Kidney tubule cell (primary cell): Measurements from ENCODE around the gene EZR.

Experiments
- DNase-seq: peaks from one replicate; pipeline ENCODE4 v3.0.0-alpha.2; 2018; ENCODE audit warnings: low spot score

The EZR gene

DNA sequence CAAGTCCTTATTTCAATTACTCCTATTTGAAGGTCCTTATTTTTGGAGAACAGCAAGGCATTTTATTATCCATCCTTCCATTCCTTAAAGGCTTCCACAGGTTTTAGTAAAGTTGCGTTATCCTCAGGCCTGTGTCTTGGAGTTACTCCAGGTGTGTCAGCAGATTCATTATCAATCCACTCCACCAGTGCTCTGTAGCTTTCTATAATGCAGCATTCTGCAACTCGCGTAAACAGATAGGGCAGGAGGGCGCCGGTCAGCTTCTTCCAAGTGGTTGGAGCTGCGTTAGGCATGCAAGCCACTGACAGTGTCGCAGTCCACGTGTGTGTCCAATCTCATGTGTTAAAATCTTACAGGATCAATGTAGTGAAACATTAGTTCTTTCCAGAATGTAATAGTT, 93.5 kb downstream of the EZR start:
- no peak for DNase-seq

- no peak for DNase-seq
These were observed 96.9 kb downstream of the EZR start for GRCh38 chr6:158722176-158722729.

GRCh38 chr6:158718461-158719046, 100.6 kb downstream of the EZR start:
- peak; percentile 46 for DNase-seq

DNA sequence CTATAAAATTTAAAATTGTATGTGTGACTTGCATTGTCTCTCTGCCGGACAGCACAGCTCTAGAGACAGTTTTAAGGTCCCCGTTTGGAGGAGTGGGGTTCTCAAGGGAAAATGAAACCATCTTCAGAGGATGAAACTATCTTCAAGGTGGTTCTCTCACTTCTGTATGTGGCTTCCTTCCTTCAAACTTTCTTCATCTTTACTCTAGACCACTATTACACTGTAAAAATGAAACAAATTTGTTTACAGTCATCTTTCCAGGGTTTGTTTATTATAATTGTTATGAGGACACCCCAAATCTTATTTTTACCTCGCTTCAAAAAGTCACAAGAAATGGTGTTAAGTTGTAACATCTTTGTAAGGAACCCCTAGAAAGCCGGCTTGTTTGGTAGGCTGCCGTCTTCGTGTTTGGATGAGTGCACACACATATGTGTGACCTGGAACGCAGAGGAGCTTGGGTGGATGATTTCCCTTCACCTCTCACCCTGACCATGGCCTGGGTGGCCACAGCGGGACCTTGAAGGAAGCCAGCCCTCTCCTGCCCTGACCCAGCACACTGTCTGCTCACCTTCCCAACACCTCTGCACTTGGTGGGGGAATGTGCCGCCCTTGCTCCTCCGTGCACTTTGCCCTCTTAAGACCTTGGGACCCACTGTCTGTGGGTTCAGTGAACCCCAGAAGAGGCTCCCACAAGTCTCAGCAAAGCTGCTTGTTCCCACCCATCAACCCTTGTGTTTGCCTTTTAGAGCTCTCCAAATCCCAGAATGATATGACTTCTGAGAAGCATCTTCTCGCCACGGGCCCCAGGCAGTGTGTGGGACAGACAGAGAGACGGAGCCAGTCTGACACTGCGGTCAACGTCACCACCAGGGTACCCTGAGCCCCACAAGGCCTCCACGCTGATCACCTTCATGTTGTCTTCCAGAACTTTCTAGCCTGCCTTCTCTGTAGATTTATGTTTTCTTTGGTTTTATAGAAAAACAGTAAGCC, 101.5 kb downstream of the EZR start:
- no peak for DNase-seq
